IMR-90 (cell line): ENCODE measurements around the gene PAWR.

Experiments
- BHLHE40 ChIP-seq: fragments of 150-350 bp; IDR thresholded peaks from 2 replicates; pipeline ENCODE4 v1.6.1; 2016; ENCODE audit warnings: mild to moderate bottlenecking, low read depth, low read length
- CEBPB ChIP-seq: IDR thresholded peaks from 2 replicates; pipeline ENCODE4 v1.6.1; 2012; ENCODE audit warnings: low read depth, low read length, improper control_type of control experiment
- MAFK ChIP-seq: IDR thresholded peaks from 2 replicates; pipeline ENCODE4 v1.6.1; 2012; ENCODE audit warnings: low read depth, low read length, improper control_type of control experiment
- POLR2A ChIP-seq: IDR thresholded peaks from 2 replicates; pipeline ENCODE4 v1.6.1; 2012; ENCODE audit warnings: mild to moderate bottlenecking, low read depth, low read length
- RAD21 ChIP-seq: IDR thresholded peaks from 2 replicates; pipeline ENCODE4 v1.6.1; 2012; ENCODE audit warnings: low read length, improper control_type of control experiment
- RCOR1 ChIP-seq: IDR thresholded peaks from 2 replicates; pipeline ENCODE4 v1.6.1; 2012; ENCODE audit warnings: mild to moderate bottlenecking, low read length, improper control_type of control experiment; ENCODE audit not compliant: insufficient replicate concordance
- SMC3 ChIP-seq: fragments of 150-350 bp; IDR thresholded peaks from 2 replicates; pipeline ENCODE4 v1.6.1; 2016; ENCODE audit warnings: low read depth, mild to moderate bottlenecking, antibody characterized with exemption, low read length, moderate library complexity
- TF ChIP-seq, protein P1 (sequence below): conservative IDR thresholded peaks from 2 replicates; pipeline ENCODE4 v1.5.1; 2012; ENCODE audit warnings: mild to moderate bottlenecking, low read depth, low read length, improper control_type of control experiment
- TF ChIP-seq, protein P2 (sequence below): fragments of 150-350 bp; IDR thresholded peaks from 2 replicates; pipeline ENCODE4 v1.6.1; 2017; ENCODE audit warnings: mild to moderate bottlenecking, antibody characterized with exemption, low read length, low read depth
- TF ChIP-seq, protein P3 (sequence below): fragments of 150-350 bp; IDR thresholded peaks from 2 replicates; pipeline ENCODE4 v1.6.1; 2016; ENCODE audit warnings: low read depth, mild to moderate bottlenecking, low read length, moderate library complexity, borderline replicate concordance

DNA sequence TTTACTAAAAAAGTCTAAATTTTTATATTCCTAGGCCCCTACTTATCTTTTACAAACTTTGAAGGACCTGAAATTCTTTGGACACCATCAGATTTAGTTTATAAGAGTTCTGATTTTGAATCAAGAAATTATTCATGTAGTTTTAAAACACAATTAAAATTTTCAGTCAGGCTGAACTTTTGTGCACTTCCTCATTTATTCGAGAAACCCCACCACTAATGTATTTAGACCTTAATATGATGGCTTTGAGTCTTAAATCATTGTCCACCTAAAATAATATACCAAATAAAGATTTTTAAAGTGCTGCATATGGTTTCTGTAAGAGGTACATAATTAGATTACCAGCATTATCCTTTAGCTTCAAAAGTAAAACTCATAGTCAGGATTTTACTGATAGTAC, 103.4 kb downstream of the PAWR start:
- TF ChIP-seq, protein P1, sequence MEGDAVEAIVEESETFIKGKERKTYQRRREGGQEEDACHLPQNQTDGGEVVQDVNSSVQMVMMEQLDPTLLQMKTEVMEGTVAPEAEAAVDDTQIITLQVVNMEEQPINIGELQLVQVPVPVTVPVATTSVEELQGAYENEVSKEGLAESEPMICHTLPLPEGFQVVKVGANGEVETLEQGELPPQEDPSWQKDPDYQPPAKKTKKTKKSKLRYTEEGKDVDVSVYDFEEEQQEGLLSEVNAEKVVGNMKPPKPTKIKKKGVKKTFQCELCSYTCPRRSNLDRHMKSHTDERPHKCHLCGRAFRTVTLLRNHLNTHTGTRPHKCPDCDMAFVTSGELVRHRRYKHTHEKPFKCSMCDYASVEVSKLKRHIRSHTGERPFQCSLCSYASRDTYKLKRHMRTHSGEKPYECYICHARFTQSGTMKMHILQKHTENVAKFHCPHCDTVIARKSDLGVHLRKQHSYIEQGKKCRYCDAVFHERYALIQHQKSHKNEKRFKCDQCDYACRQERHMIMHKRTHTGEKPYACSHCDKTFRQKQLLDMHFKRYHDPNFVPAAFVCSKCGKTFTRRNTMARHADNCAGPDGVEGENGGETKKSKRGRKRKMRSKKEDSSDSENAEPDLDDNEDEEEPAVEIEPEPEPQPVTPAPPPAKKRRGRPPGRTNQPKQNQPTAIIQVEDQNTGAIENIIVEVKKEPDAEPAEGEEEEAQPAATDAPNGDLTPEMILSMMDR, result no peak
- TF ChIP-seq POLR2A, result no peak
- TF ChIP-seq, protein P2, sequence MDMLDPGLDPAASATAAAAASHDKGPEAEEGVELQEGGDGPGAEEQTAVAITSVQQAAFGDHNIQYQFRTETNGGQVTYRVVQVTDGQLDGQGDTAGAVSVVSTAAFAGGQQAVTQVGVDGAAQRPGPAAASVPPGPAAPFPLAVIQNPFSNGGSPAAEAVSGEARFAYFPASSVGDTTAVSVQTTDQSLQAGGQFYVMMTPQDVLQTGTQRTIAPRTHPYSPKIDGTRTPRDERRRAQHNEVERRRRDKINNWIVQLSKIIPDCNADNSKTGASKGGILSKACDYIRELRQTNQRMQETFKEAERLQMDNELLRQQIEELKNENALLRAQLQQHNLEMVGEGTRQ, result no peak
- TF ChIP-seq BHLHE40, result no peak
- no peak for TF ChIP-seq CEBPB
- no peak for TF ChIP-seq SMC3
- no peak for TF ChIP-seq RCOR1
- TF ChIP-seq, protein P3, sequence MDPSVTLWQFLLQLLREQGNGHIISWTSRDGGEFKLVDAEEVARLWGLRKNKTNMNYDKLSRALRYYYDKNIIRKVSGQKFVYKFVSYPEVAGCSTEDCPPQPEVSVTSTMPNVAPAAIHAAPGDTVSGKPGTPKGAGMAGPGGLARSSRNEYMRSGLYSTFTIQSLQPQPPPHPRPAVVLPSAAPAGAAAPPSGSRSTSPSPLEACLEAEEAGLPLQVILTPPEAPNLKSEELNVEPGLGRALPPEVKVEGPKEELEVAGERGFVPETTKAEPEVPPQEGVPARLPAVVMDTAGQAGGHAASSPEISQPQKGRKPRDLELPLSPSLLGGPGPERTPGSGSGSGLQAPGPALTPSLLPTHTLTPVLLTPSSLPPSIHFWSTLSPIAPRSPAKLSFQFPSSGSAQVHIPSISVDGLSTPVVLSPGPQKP, result no peak
- TF ChIP-seq RAD21, result no peak
- TF ChIP-seq MAFK, result no peak
